Measurements from ENCODE around the gene GPX5.
A peak's percentile ranks its signal among the peaks of the same experiment; 100 is the strongest.

Gene GPX5

DNA sequence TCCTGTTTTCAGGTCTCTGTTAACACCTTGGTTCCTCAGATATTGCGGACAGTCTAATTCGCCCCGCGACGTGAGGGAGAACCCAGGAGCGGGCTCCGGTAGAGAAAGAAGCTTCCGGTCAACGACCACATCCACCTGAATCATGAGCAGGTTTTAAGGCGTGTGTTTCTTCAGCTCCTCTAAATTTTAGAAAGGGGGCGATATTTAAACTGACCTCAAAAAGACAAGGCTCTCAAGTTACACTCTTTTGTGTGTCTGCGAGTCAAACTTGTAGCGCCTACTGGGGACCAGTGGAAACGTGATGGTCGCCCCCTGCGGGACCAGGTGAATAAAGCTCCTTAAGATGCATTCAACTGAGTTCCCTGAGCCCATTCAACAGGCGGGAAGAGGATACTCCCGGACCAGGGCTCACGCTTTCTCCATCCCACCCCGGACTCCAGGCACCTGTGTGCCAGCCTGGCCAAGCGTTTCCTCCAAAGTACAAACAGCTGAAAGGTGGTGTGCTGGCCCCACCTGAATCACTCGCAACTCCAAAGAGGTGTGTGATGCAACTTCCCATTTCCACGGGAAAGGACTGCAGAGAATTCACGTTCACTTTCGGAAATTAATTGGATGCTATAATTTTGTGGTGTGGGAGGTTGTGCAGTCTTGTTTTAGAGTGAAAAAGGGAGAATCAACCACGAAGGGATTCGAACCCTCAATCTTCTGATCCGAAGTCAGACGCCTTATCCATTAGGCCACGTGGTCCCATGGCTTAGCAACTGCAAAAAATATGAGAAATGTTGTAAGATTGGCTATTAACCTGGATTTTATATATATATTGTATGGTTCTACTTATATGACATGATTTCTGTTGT is 17.0 kb downstream of the GPX5 start (continued):
- TF ChIP-seq ZNF202 (tag by site-specific recombination; IDR thresholded peaks at IDR 0.05; ENCODE audit: borderline replicate concordance), result no peak
- TF ChIP-seq MZF1 (tag by site-specific recombination; IDR thresholded peaks at IDR 0.05; ENCODE audit: borderline replicate concordance), result peak; percentile 85
- TF ChIP-seq ZNF24 (tag by site-specific recombination; IDR thresholded peaks at IDR 0.05), result peak; percentile 95; the same call in 1 of the 2 replicates
- peak; percentile 65; the same call in 1 of the 2 replicates for TF ChIP-seq KLF8 (tag by site-specific recombination; IDR thresholded peaks at IDR 0.05)
- peak; percentile 82 for TF ChIP-seq ZFHX2 (tag by site-specific recombination; conservative IDR thresholded peaks at IDR 0.05)
- TF ChIP-seq, protein P1, sequence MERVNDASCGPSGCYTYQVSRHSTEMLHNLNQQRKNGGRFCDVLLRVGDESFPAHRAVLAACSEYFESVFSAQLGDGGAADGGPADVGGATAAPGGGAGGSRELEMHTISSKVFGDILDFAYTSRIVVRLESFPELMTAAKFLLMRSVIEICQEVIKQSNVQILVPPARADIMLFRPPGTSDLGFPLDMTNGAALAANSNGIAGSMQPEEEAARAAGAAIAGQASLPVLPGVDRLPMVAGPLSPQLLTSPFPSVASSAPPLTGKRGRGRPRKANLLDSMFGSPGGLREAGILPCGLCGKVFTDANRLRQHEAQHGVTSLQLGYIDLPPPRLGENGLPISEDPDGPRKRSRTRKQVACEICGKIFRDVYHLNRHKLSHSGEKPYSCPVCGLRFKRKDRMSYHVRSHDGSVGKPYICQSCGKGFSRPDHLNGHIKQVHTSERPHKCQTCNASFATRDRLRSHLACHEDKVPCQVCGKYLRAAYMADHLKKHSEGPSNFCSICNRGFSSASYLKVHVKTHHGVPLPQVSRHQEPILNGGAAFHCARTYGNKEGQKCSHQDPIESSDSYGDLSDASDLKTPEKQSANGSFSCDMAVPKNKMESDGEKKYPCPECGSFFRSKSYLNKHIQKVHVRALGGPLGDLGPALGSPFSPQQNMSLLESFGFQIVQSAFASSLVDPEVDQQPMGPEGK (tag by site-specific recombination; IDR thresholded peaks at IDR 0.05), result peak; percentile 77
- no peak; the same call in 1 of the 2 replicates for TF ChIP-seq ZFP3 (tag by site-specific recombination; IDR thresholded peaks at IDR 0.05; ENCODE audit: low read depth)
- TF ChIP-seq SP3 (tag by site-specific recombination; IDR thresholded peaks at IDR 0.05), result peak; percentile 54; the same call in 1 of the 2 replicates
- peak; percentile 23 for TF ChIP-seq ZNF654 (tag by site-specific recombination; IDR thresholded peaks at IDR 0.05; ENCODE audit: low read depth)
- peak; percentile 91 for TF ChIP-seq ZNF600 (tag by site-specific recombination; IDR thresholded peaks at IDR 0.05)
- no peak for TF ChIP-seq ZNF37A (tag by site-specific recombination; IDR thresholded peaks at IDR 0.05)
- no peak for TF ChIP-seq ZNF302 (tag by site-specific recombination; IDR thresholded peaks at IDR 0.05; ENCODE audit: low read depth)
- TF ChIP-seq CTCF (tag by site-specific recombination; IDR thresholded peaks at IDR 0.05), result peak; percentile 96
- peak; percentile 95 for TF ChIP-seq ZNF366 (tag by site-specific recombination; conservative IDR thresholded peaks at IDR 0.05)
- TF ChIP-seq HOXD13 (CRISPR knock-in tag; IDR thresholded peaks at IDR 0.05; ENCODE audit: borderline replicate concordance), result no peak; the same call in 1 of the 2 replicates
- TF ChIP-seq ZBTB21 (tag by site-specific recombination; IDR thresholded peaks at IDR 0.05), result peak; percentile 53; the same call in 1 of the 2 replicates
- peak; percentile 89 for TF ChIP-seq ZNF394 (tag by site-specific recombination; IDR thresholded peaks at IDR 0.05; ENCODE audit: borderline replicate concordance)
- TF ChIP-seq, protein P2, sequence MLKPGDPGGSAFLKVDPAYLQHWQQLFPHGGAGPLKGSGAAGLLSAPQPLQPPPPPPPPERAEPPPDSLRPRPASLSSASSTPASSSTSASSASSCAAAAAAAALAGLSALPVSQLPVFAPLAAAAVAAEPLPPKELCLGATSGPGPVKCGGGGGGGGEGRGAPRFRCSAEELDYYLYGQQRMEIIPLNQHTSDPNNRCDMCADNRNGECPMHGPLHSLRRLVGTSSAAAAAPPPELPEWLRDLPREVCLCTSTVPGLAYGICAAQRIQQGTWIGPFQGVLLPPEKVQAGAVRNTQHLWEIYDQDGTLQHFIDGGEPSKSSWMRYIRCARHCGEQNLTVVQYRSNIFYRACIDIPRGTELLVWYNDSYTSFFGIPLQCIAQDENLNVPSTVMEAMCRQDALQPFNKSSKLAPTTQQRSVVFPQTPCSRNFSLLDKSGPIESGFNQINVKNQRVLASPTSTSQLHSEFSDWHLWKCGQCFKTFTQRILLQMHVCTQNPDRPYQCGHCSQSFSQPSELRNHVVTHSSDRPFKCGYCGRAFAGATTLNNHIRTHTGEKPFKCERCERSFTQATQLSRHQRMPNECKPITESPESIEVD (tag by site-specific recombination; IDR thresholded peaks at IDR 0.05), result peak; percentile 24; the same call in 1 of the 2 replicates
- TF ChIP-seq ZBTB17 (tag by site-specific recombination; IDR thresholded peaks at IDR 0.05), result peak; percentile 96
- TF ChIP-seq BCL11B (tag by site-specific recombination; IDR thresholded peaks at IDR 0.05; ENCODE audit: low read depth), result 0 out of 2 replicates have a peak, but pooled peaks have one; percentile 33
- TF ChIP-seq ZNF426 (tag by site-specific recombination; IDR thresholded peaks at IDR 0.05), result no peak
- TF ChIP-seq ZNF544 (tag by site-specific recombination; IDR thresholded peaks at IDR 0.05), result no peak
- TF ChIP-seq, protein P3, sequence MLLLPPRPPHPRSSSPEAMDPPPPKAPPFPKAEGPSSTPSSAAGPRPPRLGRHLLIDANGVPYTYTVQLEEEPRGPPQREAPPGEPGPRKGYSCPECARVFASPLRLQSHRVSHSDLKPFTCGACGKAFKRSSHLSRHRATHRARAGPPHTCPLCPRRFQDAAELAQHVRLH (tag by site-specific recombination; IDR thresholded peaks at IDR 0.05), result peak; percentile 90
- TF ChIP-seq SP7 (tag by site-specific recombination; IDR thresholded peaks at IDR 0.05), result peak; percentile 83
- no peak for TF ChIP-seq ZNF704 (tag by site-specific recombination; IDR thresholded peaks at IDR 0.05)
- no peak for TF ChIP-seq ZNF701 (tag by site-specific recombination; IDR thresholded peaks at IDR 0.05)
- 0 out of 2 replicates have a peak, but pooled peaks have one; percentile 62 for TF ChIP-seq ZSCAN5A (tag by site-specific recombination; IDR thresholded peaks at IDR 0.05)
- TF ChIP-seq ZNF707 (tag by site-specific recombination; IDR thresholded peaks at IDR 0.05), result no peak
- TF ChIP-seq GFI1B (tag by site-specific recombination; IDR thresholded peaks at IDR 0.05), result no peak
- TF ChIP-seq ZNF19 (tag by site-specific recombination; IDR thresholded peaks at IDR 0.05; ENCODE audit: low read depth), result no peak

All from HEK293 (cell line).